HEK293 (cell line): ENCODE data around the gene PDK4.

Experiments
- CTCF ChIA-PET: fragments of 350-600 bp; formaldehyde crosslinking; extraction: SDS; loops from one replicate; lab custom pipeline; 2021; ENCODE audit warnings: antibody characterized with exemption; lab: Yijun Ruan, JAX
- POLR2A ChIA-PET: fragments of 300-600 bp; formaldehyde crosslinking; extraction: SDS; loops from one replicate; lab custom pipeline; 2020; ENCODE audit warnings: antibody characterized with exemption, inconsistent platforms; lab: Yijun Ruan, JAX
- H3K27ac ChIP-seq: fragments of 200-500 bp; sonication (Bioruptor generic); 2 replicates; pipeline ENCODE4 v1.5.1; 2014; ENCODE audit warnings: low read depth, low read length, control low read depth, inconsistent platforms; ENCODE audit errors: extremely low read depth
- H3K36me3 ChIP-seq, 2 experiments: fragments of 200-500 bp in 1 of 2; sonication (Bioruptor generic) in 1 of 2; 1 replicate in 1 of 2; 2 replicates in 1 of 2; pipeline ENCODE4 v1.5.1; 2014 to 2017; ENCODE audit warnings: inconsistent platforms in 2 of 2, low read length in 2 of 2; ENCODE audit not compliant: control insufficient read depth in 2 of 2, insufficient read depth in 1 of 2
- H3K4me1 ChIP-seq: fragments of 200-500 bp; sonication (Bioruptor generic); 2 replicates; pipeline ENCODE4 v1.5.1; 2014; ENCODE audit warnings: mild to moderate bottlenecking, low read length, inconsistent platforms; ENCODE audit not compliant: control insufficient read depth, insufficient read depth
- H3K4me3 ChIP-seq: 2 replicates; pipeline ENCODE4 v1.5.1; 2011; ENCODE audit warnings: low read depth, mild to moderate bottlenecking, control low read depth, low read length, moderate library complexity
- H3K9me3 ChIP-seq: fragments of 200-500 bp; sonication (Bioruptor generic); 2 replicates; pipeline ENCODE4 v1.5.1; 2014; ENCODE audit warnings: low read depth, low read length, inconsistent platforms; ENCODE audit not compliant: control insufficient read depth, insufficient read depth
- BCL11B ChIP-seq: fragments of 450-650 bp; formaldehyde crosslinking; IDR thresholded peaks from 2 replicates; pipeline ENCODE4 v1.5.1; 2016; ENCODE audit warnings: low read depth, missing biosample characterization, missing genetic modification characterization
- KLF9 ChIP-seq: fragments of 450-650 bp; formaldehyde crosslinking; IDR thresholded peaks from 2 replicates; pipeline ENCODE4 v1.5.1; 2016; ENCODE audit warnings: missing biosample characterization, missing genetic modification characterization, low read depth
- OSR2 ChIP-seq: fragments of 450-650 bp; formaldehyde crosslinking; IDR thresholded peaks from 2 replicates; pipeline ENCODE4 v1.5.1; 2016; ENCODE audit warnings: missing biosample characterization, missing genetic modification characterization
- PRDM4 ChIP-seq: fragments of 450-650 bp; formaldehyde crosslinking; IDR thresholded peaks from 2 replicates; pipeline ENCODE4 v1.5.1; 2017; ENCODE audit warnings: missing biosample characterization, missing genetic modification characterization
- SETDB1 ChIP-seq: IDR thresholded peaks from one replicate; pipeline ENCODE4 v1.6.1; 2017; ENCODE audit warnings: mild to moderate bottlenecking, low read length, moderate library complexity, mixed read lengths; ENCODE audit not compliant: insufficient read length
- ZBTB17 ChIP-seq: fragments of 450-650 bp; formaldehyde crosslinking; IDR thresholded peaks from 2 replicates; pipeline ENCODE4 v1.5.1; 2016; ENCODE audit warnings: missing biosample characterization, missing genetic modification characterization
- ZBTB21 ChIP-seq: fragments of 450-650 bp; formaldehyde crosslinking; IDR thresholded peaks from 2 replicates; pipeline ENCODE4 v1.5.1; 2017; ENCODE audit warnings: missing biosample characterization, missing genetic modification characterization
- ZEB2 ChIP-seq: fragments of 450-650 bp; formaldehyde crosslinking; IDR thresholded peaks from 2 replicates; pipeline ENCODE4 v1.5.1; 2016; ENCODE audit warnings: missing biosample characterization, missing genetic modification characterization
- ZIC2 ChIP-seq: fragments of 450-650 bp; formaldehyde crosslinking; IDR thresholded peaks from 2 replicates; pipeline ENCODE4 v1.5.1; 2016; ENCODE audit warnings: missing biosample characterization, missing genetic modification characterization
- ZNF10 ChIP-seq: fragments of 450-650 bp; formaldehyde crosslinking; IDR thresholded peaks from 2 replicates; pipeline ENCODE4 v1.5.1; 2017; ENCODE audit warnings: missing biosample characterization, missing genetic modification characterization
- ZNF112 ChIP-seq: fragments of 450-650 bp; formaldehyde crosslinking; IDR thresholded peaks from 2 replicates; pipeline ENCODE4 v1.5.0; 2017; ENCODE audit warnings: missing biosample characterization, missing genetic modification characterization
- ZNF146 ChIP-seq: fragments of 450-650 bp; formaldehyde crosslinking; IDR thresholded peaks from 2 replicates; pipeline ENCODE4 v1.5.1; 2016; ENCODE audit warnings: missing biosample characterization, missing genetic modification characterization
- ZNF157 ChIP-seq: fragments of 450-650 bp; formaldehyde crosslinking; IDR thresholded peaks from 2 replicates; pipeline ENCODE4 v1.5.1; 2016; ENCODE audit warnings: missing biosample characterization, missing genetic modification characterization
- ZNF169 ChIP-seq: fragments of 450-650 bp; formaldehyde crosslinking; IDR thresholded peaks from 2 replicates; pipeline ENCODE4 v1.5.1; 2016; ENCODE audit warnings: missing biosample characterization, missing genetic modification characterization
- ZNF2 ChIP-seq: fragments of 450-650 bp; formaldehyde crosslinking; IDR thresholded peaks from 2 replicates; pipeline ENCODE4 v1.5.1; 2016; ENCODE audit warnings: missing biosample characterization, missing genetic modification characterization
- ZNF223 ChIP-seq: fragments of 450-650 bp; formaldehyde crosslinking; IDR thresholded peaks from 2 replicates; pipeline ENCODE4 v1.5.1; 2016; ENCODE audit warnings: missing biosample characterization, missing genetic modification characterization
- ZNF266 ChIP-seq: fragments of 450-650 bp; formaldehyde crosslinking; IDR thresholded peaks from 2 replicates; pipeline ENCODE4 v1.5.1; 2016; ENCODE audit warnings: missing biosample characterization, missing genetic modification characterization, low read depth
- ZNF311 ChIP-seq: fragments of 450-650 bp; formaldehyde crosslinking; IDR thresholded peaks from 2 replicates; pipeline ENCODE4 v1.5.1; 2017; ENCODE audit warnings: missing biosample characterization, missing genetic modification characterization, borderline replicate concordance
- ZNF341 ChIP-seq: fragments of 450-650 bp; formaldehyde crosslinking; IDR thresholded peaks from 2 replicates; pipeline ENCODE4; 2016; ENCODE audit warnings: low read depth, missing biosample characterization, missing genetic modification characterization
- ZNF354C ChIP-seq: fragments of 450-650 bp; formaldehyde crosslinking; IDR thresholded peaks from 2 replicates; pipeline ENCODE4 v1.5.1; 2016; ENCODE audit warnings: missing biosample characterization, missing genetic modification characterization, low read depth, borderline replicate concordance
- ZNF394 ChIP-seq: fragments of 450-650 bp; formaldehyde crosslinking; IDR thresholded peaks from 2 replicates; pipeline ENCODE4 v1.5.1; 2016; ENCODE audit warnings: missing biosample characterization, missing genetic modification characterization, mild to moderate bottlenecking, moderate library complexity, borderline replicate concordance
- ZNF404 ChIP-seq: fragments of 450-650 bp; formaldehyde crosslinking; IDR thresholded peaks from 2 replicates; pipeline ENCODE4 v1.5.1; 2017; ENCODE audit warnings: missing biosample characterization, missing genetic modification characterization
- ZNF423 ChIP-seq: fragments of 450-650 bp; formaldehyde crosslinking; IDR thresholded peaks from 2 replicates; pipeline ENCODE4 v1.5.1; 2016; ENCODE audit warnings: missing biosample characterization, missing genetic modification characterization
- ZNF521 ChIP-seq: fragments of 450-650 bp; formaldehyde crosslinking; IDR thresholded peaks from 2 replicates; pipeline ENCODE4 v1.5.1; 2017; ENCODE audit warnings: missing biosample characterization, mild to moderate bottlenecking, missing genetic modification characterization
- ZNF560 ChIP-seq: fragments of 450-650 bp; formaldehyde crosslinking; IDR thresholded peaks from 2 replicates; pipeline ENCODE4 v1.5.1; 2017; ENCODE audit warnings: missing biosample characterization, missing genetic modification characterization, borderline replicate concordance
- ZNF596 ChIP-seq: fragments of 450-650 bp; IDR thresholded peaks from 2 replicates; pipeline ENCODE4 v1.5.0; 2018; ENCODE audit warnings: missing biosample characterization, mild to moderate bottlenecking, missing genetic modification characterization, moderate library complexity
- ZNF600 ChIP-seq: fragments of 450-650 bp; formaldehyde crosslinking; IDR thresholded peaks from 2 replicates; pipeline ENCODE4 v1.5.1; 2016; ENCODE audit warnings: missing biosample characterization, missing genetic modification characterization
- ZNF623 ChIP-seq: fragments of 450-650 bp; formaldehyde crosslinking; IDR thresholded peaks from 2 replicates; pipeline ENCODE4 v1.5.1; 2016; ENCODE audit warnings: missing biosample characterization, missing genetic modification characterization
- ZNF670 ChIP-seq: fragments of 450-650 bp; formaldehyde crosslinking; IDR thresholded peaks from 2 replicates; pipeline ENCODE4 v1.5.1; 2016; ENCODE audit warnings: missing biosample characterization, missing genetic modification characterization, low read depth
- ZNF843 ChIP-seq: fragments of 450-650 bp; formaldehyde crosslinking; IDR thresholded peaks from 2 replicates; pipeline ENCODE4 v1.5.1; 2016; ENCODE audit warnings: missing biosample characterization, missing genetic modification characterization
- TF ChIP-seq, protein P1 (sequence below): fragments of 450-650 bp; formaldehyde crosslinking; IDR thresholded peaks from 2 replicates; pipeline ENCODE4 v1.5.1; 2016; ENCODE audit warnings: missing biosample characterization, missing genetic modification characterization
- TF ChIP-seq, protein P2 (sequence below): sonication (generic); formaldehyde crosslinking; IDR thresholded peaks from 2 replicates; pipeline ENCODE4 v1.8.1; 2022; ENCODE audit warnings: mild to moderate bottlenecking, moderate library complexity, missing genetic modification reagents

The PDK4 gene

DNA sequence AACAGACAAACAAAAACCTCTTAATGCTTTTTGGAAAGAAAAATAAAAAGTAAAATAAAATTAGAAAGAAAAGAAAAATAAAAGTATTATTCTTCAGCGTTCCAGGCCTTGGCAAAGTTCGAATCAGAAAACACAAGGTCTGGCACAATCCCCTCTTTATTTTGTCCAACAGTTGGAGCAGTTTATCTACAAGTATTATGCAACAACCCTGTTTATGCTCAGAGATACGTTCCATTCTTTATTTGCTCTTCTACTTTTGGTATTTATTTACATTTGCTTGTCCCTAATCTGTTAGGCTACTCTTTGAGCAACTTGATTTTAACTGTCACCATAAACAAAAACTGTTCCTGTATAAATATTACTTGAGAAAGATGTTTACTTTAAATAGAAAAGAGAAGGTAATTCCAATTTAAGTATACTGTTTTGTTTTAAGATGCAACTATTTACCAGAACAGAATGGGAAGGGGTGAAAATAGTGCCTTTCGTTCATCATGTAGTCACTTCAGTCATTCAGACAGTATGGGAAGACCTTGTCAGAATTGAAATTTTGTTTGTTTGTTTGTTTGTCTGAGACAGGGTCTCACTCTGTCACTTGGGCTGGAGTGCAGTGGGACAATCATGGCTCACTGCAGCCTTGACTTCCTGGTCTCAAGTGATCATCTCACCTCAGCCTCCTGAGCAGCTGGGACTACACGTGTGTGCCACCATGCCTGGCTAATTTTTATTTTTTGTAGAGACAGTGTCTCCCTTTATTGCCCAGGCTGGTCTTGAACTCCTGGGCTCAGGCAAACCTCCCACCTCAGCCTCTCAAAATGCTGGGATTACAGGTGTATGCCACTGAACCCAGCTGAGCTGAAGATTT, 5.7 kb downstream of the PDK4 start:
- Histone ChIP-seq H3K4me3 (no peak overlapping the region), H3K4me1 (no peaks in the 10 kb centered on the region; the same call in 1 of the 2 replicates), H3K9me3 (no peaks in the 10 kb centered on the region), H3K27ac (no peak overlapping the region), H3K36me3 (peaks cover 10 to 16% of the 10 kb centered on the region in 2 experiments; a peak in 2 of 3 replicates)
- ChIA-PET POLR2A (no interaction called here), CTCF (no interaction called here)
- TF ChIP-seq ZNF146 (no peak), ZIC2 (no peak), ZNF112 (tag by site-specific recombination) (no peak), OSR2 (no peak), ZNF10 (tag by site-specific recombination) (no peak), ZNF623 (no peak), ZNF596 (tag by site-specific recombination) (no peak), BCL11B (tag by site-specific recombination) (no peak), SETDB1 (no peak), ZNF169 (tag by site-specific recombination) (no peak), ZNF311 (tag by site-specific recombination) (no peak), ZNF600 (tag by site-specific recombination) (no peak), ZNF404 (tag by site-specific recombination) (no peak), ZBTB21 (tag by site-specific recombination) (no peak), ZNF223 (no peak), ZNF394 (no peak)
- TF ChIP-seq, protein P1, sequence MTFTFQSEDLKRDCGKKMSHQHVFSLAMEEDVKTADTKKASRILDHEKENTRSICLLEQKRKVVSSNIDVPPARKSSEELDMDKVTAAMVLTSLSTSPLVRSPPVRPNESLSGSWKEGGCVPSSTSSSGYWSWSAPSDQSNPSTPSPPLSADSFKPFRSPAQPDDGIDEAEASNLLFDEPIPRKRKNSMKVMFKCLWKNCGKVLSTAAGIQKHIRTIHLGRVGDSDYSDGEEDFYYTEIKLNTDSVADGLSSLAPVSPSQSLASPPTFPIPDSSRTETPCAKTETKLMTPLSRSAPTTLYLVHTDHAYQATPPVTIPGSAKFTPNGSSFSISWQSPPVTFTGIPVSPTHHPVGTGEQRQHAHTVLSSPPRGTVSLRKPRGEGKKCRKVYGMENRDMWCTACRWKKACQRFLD (tag by site-specific recombination) = no peak

- H3K36me3 ChIP-seq = peaks cover 10 to 20% of the 10 kb centered on the region in 2 experiments; a peak in 2 of 3 replicates
- no peak for TF ChIP-seq ZNF596 (tag by site-specific recombination)
- TF ChIP-seq ZNF843 (tag by site-specific recombination) = no peak
- no peak for TF ChIP-seq ZNF670 (tag by site-specific recombination)
- no peak for TF ChIP-seq KLF9 (tag by site-specific recombination)
- TF ChIP-seq, protein P2, sequence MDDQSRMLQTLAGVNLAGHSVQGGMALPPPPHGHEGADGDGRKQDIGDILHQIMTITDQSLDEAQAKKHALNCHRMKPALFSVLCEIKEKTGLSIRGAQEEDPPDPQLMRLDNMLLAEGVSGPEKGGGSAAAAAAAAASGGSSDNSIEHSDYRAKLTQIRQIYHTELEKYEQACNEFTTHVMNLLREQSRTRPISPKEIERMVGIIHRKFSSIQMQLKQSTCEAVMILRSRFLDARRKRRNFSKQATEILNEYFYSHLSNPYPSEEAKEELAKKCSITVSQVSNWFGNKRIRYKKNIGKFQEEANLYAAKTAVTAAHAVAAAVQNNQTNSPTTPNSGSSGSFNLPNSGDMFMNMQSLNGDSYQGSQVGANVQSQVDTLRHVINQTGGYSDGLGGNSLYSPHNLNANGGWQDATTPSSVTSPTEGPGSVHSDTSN = no peak
- no peak for TF ChIP-seq ZNF266
- no peak for TF ChIP-seq ZNF354C (tag by site-specific recombination)
- no peak for TF ChIP-seq ZNF2
- TF ChIP-seq ZBTB17 (tag by site-specific recombination) = no peak
- no peak for TF ChIP-seq ZNF521 (tag by site-specific recombination)
- TF ChIP-seq PRDM4 (tag by site-specific recombination) = no peak
- TF ChIP-seq ZNF341 (tag by site-specific recombination) = no peak
- TF ChIP-seq ZNF157 = no peak
- TF ChIP-seq ZEB2 (tag by site-specific recombination) = no peak
- no peak for TF ChIP-seq ZNF560 (tag by site-specific recombination)
- TF ChIP-seq ZNF394 = no peak
- TF ChIP-seq ZNF423 (tag by site-specific recombination) = no peak
- H3K4me1 ChIP-seq = no peaks in the 10 kb centered on the region; the same call in 1 of the 2 replicates
- H3K27ac ChIP-seq = no peak overlapping the region
- POLR2A ChIA-PET = no interaction called here
- H3K4me3 ChIP-seq = no peak overlapping the region
- no peaks in the 10 kb centered on the region for H3K9me3 ChIP-seq
- CTCF ChIA-PET = interaction anchor here (0.9 kb wide), 1 partner anchor 45 kb away, joined by 3 read pairs; no protein-coding TSS in a partner anchor
Measured at GRCh38 chr7:95589766-95590165, 6.5 kb downstream of the PDK4 start.
